HG02678 (cell line): Measurements from ENCODE around the gene TCF4.

Source experiments
- ATAC-seq: cut with Tn5 transposase; IDR thresholded peaks from one replicate; pipeline ENCODE4 v1.9.1; 2021; ENCODE audit warnings: mild to moderate bottlenecking, moderate library complexity; ENCODE audit not compliant: unreplicated experiment

TCF4 gene

DNA sequence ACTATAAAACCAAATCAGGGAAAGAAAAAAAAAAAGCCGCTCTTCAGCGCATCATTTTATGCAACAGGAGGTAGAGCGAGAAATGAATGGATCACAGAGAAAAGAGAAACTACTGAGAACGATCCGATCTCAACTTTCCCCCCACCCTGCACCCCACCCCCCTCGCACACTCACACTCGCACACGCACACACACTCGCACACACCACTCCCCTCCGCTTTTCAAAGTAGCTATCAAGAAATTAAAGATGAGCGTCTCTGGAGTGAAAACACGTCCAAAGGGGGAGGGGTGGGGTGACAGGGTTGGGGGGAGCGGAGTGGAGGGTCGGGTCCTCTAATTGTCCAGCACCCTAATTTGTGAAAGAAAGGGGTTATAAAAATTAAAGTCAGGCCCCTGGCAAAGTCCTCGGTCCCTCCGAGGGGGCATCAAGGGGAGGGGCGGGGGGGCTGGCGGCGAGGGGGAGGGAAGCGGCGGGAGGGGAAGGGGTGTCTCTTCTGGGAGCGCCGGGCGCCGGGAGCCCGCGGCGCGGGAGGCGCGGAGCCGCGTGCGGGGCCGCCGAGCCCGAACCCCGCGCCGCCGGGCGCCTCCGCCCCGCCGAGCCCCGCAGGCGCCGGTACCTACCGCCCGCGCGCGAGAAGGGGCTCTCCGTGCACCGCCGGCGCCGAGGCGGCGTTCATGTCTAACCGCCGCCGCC lies 428 bp downstream of the TCF4 start:
- ATAC-seq = no peak

- ATAC-seq = no peak
These were observed 2.0 kb downstream of the TCF4 start for GRCh38 chr18:55585920-55586561.

GRCh38 chr18:55585065-55585919 lies 2.7 kb downstream of the TCF4 start:
- ATAC-seq = no peak

GRCh38 chr18:55584201-55584600 lies 3.8 kb downstream of the TCF4 start:
- no peak for ATAC-seq

DNA sequence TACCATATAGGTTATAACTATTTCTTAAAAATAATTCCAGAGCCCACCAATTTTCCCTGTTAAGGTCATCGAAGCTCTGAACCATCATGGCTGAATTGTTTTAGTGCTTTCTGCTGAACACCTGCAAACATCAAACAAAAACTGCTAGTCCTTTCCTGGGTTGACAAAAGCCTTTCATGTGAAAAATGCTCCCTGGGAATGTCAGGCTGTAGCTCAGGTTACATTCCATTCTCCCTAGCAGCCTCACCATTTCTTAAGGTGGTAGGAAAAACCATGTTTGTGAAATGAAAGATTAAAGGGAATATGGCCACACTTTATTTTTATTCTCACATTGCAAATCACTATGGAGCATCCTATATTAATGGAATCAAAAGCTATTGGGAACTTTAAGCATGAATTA lies 5.7 kb downstream of the TCF4 start:
- no peak for ATAC-seq

DNA sequence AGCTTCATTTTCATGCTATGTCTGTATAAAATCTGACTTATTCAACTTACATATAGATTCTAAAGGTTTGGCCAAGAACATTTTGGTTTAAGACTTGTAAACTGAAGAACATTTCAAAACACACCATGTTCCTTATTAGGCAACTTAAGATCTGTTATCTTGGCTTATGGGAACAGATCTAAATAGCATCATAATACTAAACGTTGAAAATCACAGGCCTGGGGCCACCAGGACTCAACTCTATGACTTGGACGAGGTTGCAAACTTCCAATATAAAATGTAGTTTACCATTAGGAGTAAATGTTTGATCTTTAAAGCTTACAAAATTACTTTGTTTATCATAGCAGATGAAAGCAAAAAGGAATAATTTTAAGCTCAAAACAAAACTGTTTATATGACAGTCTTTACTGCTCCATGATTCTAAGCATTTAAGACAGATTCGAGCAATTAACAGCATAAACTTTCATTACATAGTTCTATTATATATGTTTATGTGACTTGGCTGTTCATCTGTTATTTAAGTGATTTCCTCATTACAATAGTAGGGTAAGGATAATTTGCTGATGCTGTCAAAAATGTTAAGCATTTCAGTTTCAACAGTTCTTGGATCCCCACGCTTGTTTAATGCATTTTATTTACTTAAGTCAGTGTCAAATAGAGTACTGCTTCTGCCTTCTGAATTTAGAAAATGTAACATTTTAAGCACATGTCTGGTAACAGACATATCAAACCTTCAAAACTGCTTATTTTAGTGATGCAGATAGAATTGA lies 8.3 kb downstream of the TCF4 start:
- no peak for ATAC-seq

DNA sequence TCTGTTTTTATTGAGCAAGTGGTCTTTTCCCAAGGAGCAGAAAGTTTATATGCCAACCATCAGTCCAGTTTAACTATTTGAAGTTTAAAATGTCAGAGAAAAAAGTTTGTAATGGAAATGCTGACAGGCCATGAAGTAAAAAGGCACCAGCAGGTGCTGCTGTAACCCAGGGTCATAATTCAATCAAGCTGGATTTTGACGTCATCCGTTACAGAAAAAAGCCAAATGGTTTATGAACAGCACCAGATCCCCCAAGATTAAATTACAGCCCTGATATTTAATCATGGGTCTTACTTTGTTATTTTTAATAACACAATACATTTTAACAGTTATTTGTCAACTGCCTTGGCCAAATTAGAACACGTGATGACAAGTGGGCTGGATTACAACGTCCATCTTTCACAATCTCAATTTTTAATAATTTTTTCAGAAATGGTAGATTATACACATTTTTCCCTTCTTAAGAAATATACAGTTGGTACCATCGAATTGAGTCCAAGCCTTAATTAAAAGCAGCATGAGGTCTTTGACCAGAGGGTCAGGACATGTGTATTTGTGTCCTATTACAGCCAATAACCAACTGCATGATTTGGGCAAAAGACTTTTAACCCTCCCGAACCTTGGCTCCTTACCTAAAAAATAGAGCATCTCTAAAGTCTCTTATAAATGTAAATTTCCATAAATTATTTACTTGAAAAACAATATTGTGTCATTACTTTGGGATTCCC lies 10.0 kb downstream of the TCF4 start:
- ATAC-seq = no peak

DNA sequence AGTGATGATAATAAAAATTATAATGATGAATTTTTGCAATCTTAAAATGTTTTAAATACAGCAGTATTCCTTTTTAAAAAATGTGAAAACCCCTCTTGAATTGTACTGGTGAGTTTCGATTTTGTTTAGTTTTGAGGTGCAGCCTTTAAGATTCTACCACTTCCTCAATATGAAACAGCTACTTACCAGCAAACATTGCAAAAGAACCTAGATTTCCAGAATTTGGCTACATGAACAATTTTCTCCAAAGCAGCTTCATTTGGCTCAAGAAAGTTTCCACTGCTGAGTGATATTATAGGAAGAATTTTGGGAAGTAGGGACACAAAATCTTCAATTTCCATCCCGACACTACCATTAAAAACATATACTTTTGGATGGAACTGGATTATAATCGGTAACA lies 12.0 kb downstream of the TCF4 start:
- no peak for ATAC-seq

GRCh38 chr18:55575066-55575465 lies 12.9 kb downstream of the TCF4 start:
- ATAC-seq = no peak

DNA sequence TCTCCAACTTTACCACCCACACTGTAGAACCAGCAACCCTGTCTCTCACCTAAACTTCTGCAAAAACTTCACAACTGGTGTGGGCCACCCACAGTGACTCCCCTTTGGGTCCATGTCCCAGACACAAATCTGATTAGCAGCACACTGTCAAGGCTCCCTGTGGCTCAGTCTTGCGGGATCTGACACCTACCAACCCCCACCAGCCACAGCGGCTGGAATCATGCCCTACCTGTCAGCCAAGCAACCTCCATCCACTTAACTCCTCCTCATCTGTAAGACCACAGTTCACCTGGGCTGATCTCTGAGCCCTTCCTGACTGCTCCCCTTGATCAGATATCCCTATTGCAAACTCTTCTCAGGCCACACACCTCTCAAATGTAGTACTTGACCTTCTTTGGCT lies 14.6 kb downstream of the TCF4 start:
- no peak for ATAC-seq

GRCh38 chr18:55570966-55571365 lies 17.0 kb downstream of the TCF4 start:
- ATAC-seq = no peak

DNA sequence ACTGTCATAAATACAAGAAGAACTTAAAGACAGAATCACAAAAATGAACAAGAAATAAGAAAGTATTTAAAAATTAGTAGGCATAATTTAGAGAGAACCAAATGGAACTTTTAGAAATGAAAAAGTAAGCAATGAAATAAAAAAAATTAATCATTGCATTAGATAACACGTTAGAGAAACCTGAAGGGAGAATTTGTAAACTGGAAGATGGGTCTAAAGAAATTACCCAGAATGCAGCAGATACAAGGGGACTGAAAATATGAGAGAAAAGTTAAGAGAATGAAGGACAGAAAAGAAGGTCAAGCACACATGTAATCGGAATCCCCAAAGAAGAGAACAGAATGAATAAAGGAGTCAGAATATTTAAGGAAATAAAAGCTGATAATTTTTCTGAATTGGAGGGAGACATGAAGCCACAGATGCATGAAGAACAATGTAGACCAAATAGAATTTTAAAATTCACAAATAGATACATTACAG lies 21.5 kb downstream of the TCF4 start:
- ATAC-seq = no peak

- ATAC-seq = no peak
These were observed 28.3 kb downstream of the TCF4 start for GRCh38 chr18:55559739-55560138.

DNA sequence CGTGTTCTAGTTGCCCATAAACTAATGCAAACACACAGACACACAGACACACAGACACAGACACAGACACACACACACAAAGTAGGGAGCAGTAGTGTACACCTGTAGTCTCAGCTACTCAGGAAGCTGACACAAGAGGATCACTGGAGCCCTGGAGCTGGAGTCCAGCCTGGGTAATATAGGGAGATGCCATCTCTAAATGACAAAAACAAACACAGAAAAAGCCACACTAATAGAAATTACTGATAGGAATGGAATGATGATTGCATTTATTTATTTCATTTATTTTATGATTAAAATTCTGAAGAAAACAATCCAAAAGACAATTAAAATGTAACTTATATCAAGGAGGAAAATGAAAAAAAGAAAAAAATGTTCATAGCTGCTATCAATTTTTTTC lies 30.8 kb downstream of the TCF4 start:
- no peak for ATAC-seq

DNA sequence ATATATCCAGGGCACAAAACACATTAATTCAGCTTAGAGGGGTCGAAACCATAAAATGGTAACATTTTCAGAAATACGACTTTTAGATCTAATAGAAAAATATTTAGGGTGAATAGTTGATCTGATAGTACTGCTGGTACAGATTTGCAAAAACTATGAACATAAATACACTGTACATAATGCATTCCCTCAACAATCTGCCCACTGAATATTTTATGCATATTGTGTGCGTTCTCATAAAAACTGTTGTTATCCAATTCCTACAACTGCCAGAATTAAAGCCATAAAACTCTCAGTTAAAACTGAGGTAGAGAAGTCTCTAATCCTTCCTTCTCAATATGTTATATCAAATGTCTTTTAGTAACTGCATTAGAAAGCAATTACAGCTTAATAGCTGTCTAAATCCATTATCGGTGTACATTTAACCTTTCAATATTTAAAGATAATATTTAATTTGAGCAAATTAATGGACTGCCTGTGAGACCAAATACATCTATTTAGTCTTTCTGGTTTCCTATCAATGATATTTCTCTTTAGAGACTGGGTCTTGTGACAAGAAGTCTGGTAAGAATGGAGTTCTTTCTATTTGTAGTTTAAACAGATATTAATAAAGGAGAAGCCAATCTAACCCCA lies 32.5 kb downstream of the TCF4 start:
- ATAC-seq = no peak

DNA sequence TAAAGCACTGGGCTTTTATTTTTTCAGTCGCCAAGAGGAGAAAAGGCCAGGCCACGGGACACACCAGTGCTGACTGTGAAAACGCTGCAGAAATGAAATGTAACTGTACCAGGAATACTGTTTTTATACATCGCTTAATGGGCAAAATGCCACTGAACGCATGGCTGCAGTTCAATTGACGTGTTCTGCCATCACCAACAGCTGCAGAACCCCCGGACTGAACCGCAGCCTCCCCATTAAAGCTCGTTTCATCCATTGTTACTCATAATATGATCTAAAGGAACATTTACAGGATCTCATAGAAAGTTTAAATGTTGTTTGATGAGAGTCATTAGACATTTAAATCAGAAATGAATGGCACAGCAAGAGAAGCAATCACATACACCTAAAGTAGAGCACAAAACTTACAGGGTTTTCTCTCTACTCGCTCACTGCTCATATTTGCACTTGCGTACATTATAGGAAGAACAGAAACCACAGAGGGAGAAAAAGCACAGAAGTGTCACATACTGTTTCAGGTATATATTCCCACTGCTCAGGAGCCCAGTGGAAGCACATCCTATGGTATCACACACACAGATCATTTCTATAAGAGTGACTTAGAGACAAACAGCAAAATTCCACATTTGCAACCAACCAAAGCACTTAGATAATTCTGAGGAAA lies 35.3 kb downstream of the TCF4 start:
- no peak for ATAC-seq

- no peak for ATAC-seq
These were observed 36.8 kb downstream of the TCF4 start for GRCh38 chr18:55551227-55551626.

GRCh38 chr18:55550471-55550870 lies 37.5 kb downstream of the TCF4 start:
- ATAC-seq = no peak

DNA sequence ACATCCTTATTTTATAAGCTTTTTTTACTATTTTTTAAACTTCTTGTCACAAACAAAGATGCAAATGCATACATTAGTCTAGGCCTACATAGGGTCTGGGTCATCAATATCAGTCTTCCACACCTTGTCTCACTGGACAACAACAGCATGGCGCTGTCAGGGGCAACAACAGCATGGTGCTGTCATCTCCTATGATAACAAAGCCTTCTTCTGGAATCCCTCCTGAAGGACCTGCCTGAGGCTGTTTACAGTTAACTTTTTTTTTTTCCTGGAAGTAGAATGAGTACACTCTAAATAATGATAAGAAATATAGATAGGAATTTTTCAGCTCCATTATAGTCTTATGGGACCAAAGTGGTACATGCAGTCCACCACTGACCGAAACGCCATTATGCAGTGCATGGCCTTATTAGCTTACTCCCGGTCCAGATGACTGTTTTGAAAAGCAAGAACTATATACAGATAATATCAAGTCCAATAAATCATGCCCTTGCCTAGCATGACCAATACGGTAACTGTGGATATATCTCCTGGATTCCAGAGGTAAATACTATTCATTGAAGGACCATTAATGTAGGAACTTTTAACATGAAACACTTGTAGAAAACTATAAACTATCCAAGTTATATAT lies 38.4 kb downstream of the TCF4 start:
- no peak for ATAC-seq
